GM12878 (cell line): Measurements from ENCODE around the gene CASP4. TPM values are rescaled to one million over a fixed set of nuclear protein-coding genes. Genes with fewer than 3 reads are reported as not detected.

ENCODE experiments used
- ATAC-seq: fragments of 200-7000 bp; cut with Tn5 transposase; 3 replicates; pipeline ENCODE4 v1.9.1; 2020; ENCODE audit warnings: mild to moderate bottlenecking, moderate library complexity
- BruUV-seq: library from RNA; stranded (reverse); fragments of 400-500 nt; replicated peaks from 2 replicates; lab custom pipeline; 2021; lab: Mats Ljungman, UMichigan
- CTCF ChIA-PET: fragments of 300-600 bp; sonication (Branson Sonifier 250); formaldehyde crosslinking; extraction: SDS; loops from one replicate; lab custom pipeline; 2021; ENCODE audit warnings: inconsistent platforms; lab: Yijun Ruan, JAX
- POLR2A ChIA-PET: fragments of 350-600 bp; formaldehyde crosslinking; extraction: SDS; loops from one replicate; lab custom pipeline; 2021; ENCODE audit warnings: inconsistent platforms; lab: Charles Lee
- RAD21 ChIA-PET: fragments of 300-600 bp; sonication (Branson Sonifier 250); formaldehyde crosslinking; loops from one replicate; lab custom pipeline; 2023; ENCODE audit warnings: antibody characterized with exemption; ENCODE audit not compliant: unreplicated experiment; lab: Charles Lee
- SMC1A ChIA-PET: fragments of 300-600 bp; sonication (Branson Sonifier 250); formaldehyde crosslinking; loops from one replicate; lab custom pipeline; 2023; ENCODE audit not compliant: unreplicated experiment, uncharacterized antibody; lab: Charles Lee
- DNase-seq: peaks from one replicate; pipeline ENCODE4 v3.0.0-alpha.2; 2011; ENCODE audit warnings: low read depth, low spot score
- FAIRE-seq: peaks from 3 replicates; lab custom pipeline; 2011; peaks lifted over from hg19 to GRCh38; lab: Jason Lieb, UNC
- H2AFZ ChIP-seq: 2 replicates; pipeline ENCODE4 v1.6.0; 2011; ENCODE audit warnings: low read depth, low read length, control low read depth; ENCODE audit not compliant: control insufficient read depth
- H3K27ac ChIP-seq: 2 replicates; pipeline ENCODE4 v1.5.1; 2011; ENCODE audit warnings: control low read depth; ENCODE audit not compliant: control insufficient read depth, insufficient read depth
- H3K27me3 ChIP-seq, 2 experiments: replicated peaks in 1 of 2; 2 replicates each; pipeline versions ENCODE4 v1.6.0 to v1.6.1; 2011; ENCODE audit warnings: low read length in 1 of 2; ENCODE audit not compliant: control insufficient read depth in 2 of 2, insufficient read depth in 2 of 2
- H3K36me3 ChIP-seq, 2 experiments: 2 replicates each; pipeline ENCODE4 v1.5.1; 2011; ENCODE audit warnings: low read length in 1 of 2; ENCODE audit not compliant: control insufficient read depth in 2 of 2, insufficient read depth in 2 of 2
- H3K4me1 ChIP-seq: 2 replicates; pipeline ENCODE4 v1.6.1; 2011; ENCODE audit warnings: mild to moderate bottlenecking, low read length, moderate library complexity, mixed read lengths; ENCODE audit not compliant: control insufficient read depth, insufficient read depth
- H3K4me2 ChIP-seq: 2 replicates; pipeline ENCODE4 v1.6.0; 2011; ENCODE audit warnings: control low read depth; ENCODE audit not compliant: control insufficient read depth, insufficient read depth
- H3K4me3 ChIP-seq: fragments of 200-600 bp; sonication (generic); 2 replicates; pipeline ENCODE4 v1.5.1; 2016
- H3K79me2 ChIP-seq: 2 replicates; pipeline ENCODE4 v1.6.0; 2011; ENCODE audit warnings: low read length; ENCODE audit not compliant: control insufficient read depth, insufficient read depth
- H3K9ac ChIP-seq: 2 replicates; pipeline ENCODE4 v1.8.0; 2011; ENCODE audit warnings: low read length, control low read depth, mixed read lengths; ENCODE audit not compliant: control insufficient read depth, insufficient read depth
- H3K9me3 ChIP-seq: replicated peaks from 3 replicates; pipeline ENCODE4 v1.5.1; 2011; ENCODE audit warnings: mild to moderate bottlenecking, low read length; ENCODE audit not compliant: control insufficient read depth, insufficient read depth
- H4K20me1 ChIP-seq: 2 replicates; pipeline ENCODE4 v1.6.0; 2011; ENCODE audit not compliant: control insufficient read depth, insufficient read depth
- ATF7 ChIP-seq: fragments of 450-650 bp; IDR thresholded peaks from 2 replicates; pipeline ENCODE4 v1.6.1; 2016; ENCODE audit warnings: low read depth, mild to moderate bottlenecking
- CBX5 ChIP-seq: sonication (generic); IDR thresholded peaks from 2 replicates; pipeline ENCODE4 v1.6.1; 2016; ENCODE audit warnings: low read depth, moderate library complexity, mild to moderate bottlenecking, inconsistent platforms
- CEBPB ChIP-seq, 2 experiments: fragments of 150-350 bp in 1 of 2; IDR thresholded peaks; 2 replicates each; pipeline ENCODE4 v1.6.1; 2012 to 2014; ENCODE audit warnings: low read depth in 2 of 2, low read length in 2 of 2, borderline replicate concordance in 1 of 2, inconsistent platforms in 1 of 2
- E4F1 ChIP-seq: fragments of 450-650 bp; IDR thresholded peaks from 2 replicates; pipeline ENCODE4 v1.6.1; 2018; ENCODE audit warnings: borderline replicate concordance, mild to moderate bottlenecking; ENCODE audit not compliant: partially characterized antibody
- GATAD2B ChIP-seq: fragments of 450-650 bp; conservative IDR thresholded peaks from 2 replicates; pipeline ENCODE4 v1.6.1; 2017; ENCODE audit warnings: low read depth, mild to moderate bottlenecking, moderate library complexity
- NBN ChIP-seq: fragments of 450-650 bp; IDR thresholded peaks from 2 replicates; pipeline ENCODE4 v1.6.1; 2016
- NFIC ChIP-seq: IDR thresholded peaks from 2 replicates; pipeline ENCODE4 v1.6.1; 2012; ENCODE audit warnings: low read depth, mild to moderate bottlenecking, inconsistent platforms, low read length, moderate library complexity
- PAX5 ChIP-seq: IDR thresholded peaks from 2 replicates; pipeline ENCODE4 v1.6.1; 2011; ENCODE audit warnings: low read depth, low read length, borderline replicate concordance
- RBBP5 ChIP-seq: fragments of 200-600 bp; sonication (generic); conservative IDR thresholded peaks from 2 replicates; pipeline ENCODE4 v1.6.1; 2016
- SMC3 ChIP-seq: IDR thresholded peaks from 2 replicates; pipeline ENCODE4 v1.6.1; 2011; ENCODE audit warnings: low read length, improper control_type of control experiment, borderline replicate concordance
- SREBF1 ChIP-seq: IDR thresholded peaks from 2 replicates; pipeline ENCODE4 v1.6.1; 2012; ENCODE audit warnings: mild to moderate bottlenecking, low read length
- USF1 ChIP-seq: IDR thresholded peaks from 2 replicates; pipeline ENCODE4 v1.6.1; 2011; ENCODE audit warnings: borderline replicate concordance, low read depth, mild to moderate bottlenecking, moderate library complexity, mixed read lengths, low read length; ENCODE audit not compliant: insufficient read depth; ENCODE audit errors: extremely low read length
- YY1 ChIP-seq: IDR thresholded peaks from 2 replicates; pipeline ENCODE4 v1.6.1; 2011; ENCODE audit warnings: low read depth, mild to moderate bottlenecking, low read length
- ZBED1 ChIP-seq: IDR thresholded peaks from 2 replicates; pipeline ENCODE4 v1.6.1; 2016; ENCODE audit warnings: borderline replicate concordance
- ZSCAN29 ChIP-seq: fragments of 450-650 bp; IDR thresholded peaks from 2 replicates; pipeline ENCODE4 v1.6.1; 2017; ENCODE audit warnings: mild to moderate bottlenecking, moderate library complexity
- ZZZ3 ChIP-seq: IDR thresholded peaks from 2 replicates; pipeline ENCODE4 v1.6.1; 2011; ENCODE audit warnings: low read depth; ENCODE audit not compliant: control insufficient read depth, insufficient read length
- WGBS: methylation state at CpG from one replicate; pipeline ENCODE4 v1.1.6; 2016; ENCODE audit warnings: low lambda C conversion rate; ENCODE audit not compliant: insufficient replicate concordance, insufficient coverage; ENCODE audit errors: missing lambda C conversion rate; 5-methylcytosine and 5-hydroxymethylcytosine counted together
- in situ Hi-C: fragments of 300-500 bp; cut with MboI; formaldehyde crosslinking; loops from 9 replicates; pipeline ENCODE4 v1.14.3; 2018; ENCODE audit warnings: mixed read lengths
- intact Hi-C: fragments of 100-400 bp; cut with micrococcal nuclease; formaldehyde crosslinking; loops from one replicate; pipeline ENCODE4 v1.14.2; 2022; ENCODE audit not compliant: unreplicated experiment
- polyA plus RNA-seq, 11 experiments: library from polyadenylated mRNA; depleted of rRNA in 4 of 11; unstranded in 6 of 11; stranded (reverse) in 5 of 11; fragments of >200 nt; fragmentation: Nextera tagmentation in 4 of 11; fragmentation: Illumina TruSeq in 1 of 11; extraction: Ambion mirVana in 4 of 11; extraction: Trizol in 1 of 11; gene quantifications; 1 replicate in 1 of 11; 2 replicates in 10 of 11; pipeline versions ENCODE4 v1.2.1 to v1.2.3, GENCODE V29; 2011 to 2016; ENCODE audit warnings: inconsistent platforms in 2 of 11, missing spikeins in 2 of 11, low read depth in 1 of 11
- total RNA-seq, 4 experiments: library from RNA; depleted of rRNA in 3 of 4; stranded (reverse); fragments of >200 nt in 3 of 4; fragmentation: Illumina TruSeq in 1 of 4; extraction: Trizol in 1 of 4; gene quantifications; 2 replicates each; pipeline versions ENCODE4 v1.2.1 to v1.2.3, GENCODE V29; 2013 to 2021
- TF ChIP-seq, protein P1 (sequence below): fragments of 450-650 bp; IDR thresholded peaks from 2 replicates; pipeline ENCODE4 v1.6.1; 2017; ENCODE audit warnings: low read depth, mild to moderate bottlenecking, moderate library complexity
- TF ChIP-seq, protein P2 (sequence below): IDR thresholded peaks from 2 replicates; pipeline ENCODE4 v1.6.1; 2012; ENCODE audit warnings: low read length, inconsistent platforms

Gene CASP4
- total and polyA plus RNA-seq, 10 of the 15 experiments (the other 5 are each of a cell fraction or from before 2014, with no cell fraction given) = 25.3 to 113 (median 50.0) TPM

- TF ChIP-seq SREBF1 (no peak), ZBED1 (no peak), E4F1 (no peak), ZSCAN29 (no peak), GATAD2B (no peak)
- TF ChIP-seq, protein P1, sequence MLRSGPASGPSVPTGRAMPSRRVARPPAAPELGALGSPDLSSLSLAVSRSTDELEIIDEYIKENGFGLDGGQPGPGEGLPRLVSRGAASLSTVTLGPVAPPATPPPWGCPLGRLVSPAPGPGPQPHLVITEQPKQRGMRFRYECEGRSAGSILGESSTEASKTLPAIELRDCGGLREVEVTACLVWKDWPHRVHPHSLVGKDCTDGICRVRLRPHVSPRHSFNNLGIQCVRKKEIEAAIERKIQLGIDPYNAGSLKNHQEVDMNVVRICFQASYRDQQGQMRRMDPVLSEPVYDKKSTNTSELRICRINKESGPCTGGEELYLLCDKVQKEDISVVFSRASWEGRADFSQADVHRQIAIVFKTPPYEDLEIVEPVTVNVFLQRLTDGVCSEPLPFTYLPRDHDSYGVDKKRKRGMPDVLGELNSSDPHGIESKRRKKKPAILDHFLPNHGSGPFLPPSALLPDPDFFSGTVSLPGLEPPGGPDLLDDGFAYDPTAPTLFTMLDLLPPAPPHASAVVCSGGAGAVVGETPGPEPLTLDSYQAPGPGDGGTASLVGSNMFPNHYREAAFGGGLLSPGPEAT = no peak
These were observed 23.6 kb upstream of the CASP4 start (continued) for GRCh38 chr11:104991994-104992393.

- intact Hi-C loops (no loop called here), in situ Hi-C loops (no loop called here)
- CTCF ChIA-PET = no interaction called here
- Histone ChIP-seq H4K20me1 (no peaks in the 10 kb centered on the region), H3K4me1 (no peaks in the 10 kb centered on the region), H3K79me2 (no peaks in the 10 kb centered on the region), H3K9ac (no peak overlapping the region), H3K4me3 (no peak overlapping the region), H2AFZ (no peak overlapping the region), H3K27me3 (no peaks in the 10 kb centered on the region; a peak in 1 of 4 replicates), H3K36me3 (no peaks in the 10 kb centered on the region), H3K9me3 (no peaks in the 10 kb centered on the region), H3K4me2 (no peak overlapping the region), H3K27ac (no peak overlapping the region)
- POLR2A ChIA-PET = no interaction called here
- no peak for DNase-seq
- 16% methylated on average over 3 of the region's 3 CpGs for WGBS
- FAIRE-seq = no peak
- no peak for ATAC-seq
- no TSS peak for BruUV-seq
- SMC1A ChIA-PET = interaction anchor here (1.2 to 1.9 kb wide), 2 partner anchors 18 to 31 kb away, joined by 3 to 4 read pairs; no protein-coding TSS in a partner anchor
- RAD21 ChIA-PET = no interaction called here
- TF ChIP-seq ZSCAN29 (no peak), NFIC (no peak), PAX5 (no peak), NBN (no peak), ZZZ3 (no peak), RBBP5 (no peak), CEBPB (IDR thresholded peaks at IDR 0.05; ENCODE audit: borderline replicate concordance in 1 of 2, low read depth in 2 of 2, low read length in 2 of 2) (no peak), USF1 (no peak), YY1 (no peak), SMC3 (no peak), CBX5 (no peak), ATF7 (no peak)
- TF ChIP-seq, protein P2, sequence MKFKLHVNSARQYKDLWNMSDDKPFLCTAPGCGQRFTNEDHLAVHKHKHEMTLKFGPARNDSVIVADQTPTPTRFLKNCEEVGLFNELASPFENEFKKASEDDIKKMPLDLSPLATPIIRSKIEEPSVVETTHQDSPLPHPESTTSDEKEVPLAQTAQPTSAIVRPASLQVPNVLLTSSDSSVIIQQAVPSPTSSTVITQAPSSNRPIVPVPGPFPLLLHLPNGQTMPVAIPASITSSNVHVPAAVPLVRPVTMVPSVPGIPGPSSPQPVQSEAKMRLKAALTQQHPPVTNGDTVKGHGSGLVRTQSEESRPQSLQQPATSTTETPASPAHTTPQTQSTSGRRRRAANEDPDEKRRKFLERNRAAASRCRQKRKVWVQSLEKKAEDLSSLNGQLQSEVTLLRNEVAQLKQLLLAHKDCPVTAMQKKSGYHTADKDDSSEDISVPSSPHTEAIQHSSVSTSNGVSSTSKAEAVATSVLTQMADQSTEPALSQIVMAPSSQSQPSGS = no peak
These were observed 16.4 kb upstream of the CASP4 start for GRCh38 chr11:104984808-104985207.
